HG03460 (cell line): ENCODE results near the gene STK31.
"Not testable (repeated sequence)": the region's sequence is repeated elsewhere in the genome, so short reads cannot be mapped to it uniquely, and the experiment has no call there.

Experiments
- ATAC-seq: cut with Tn5 transposase; IDR thresholded peaks from one replicate; pipeline ENCODE4 v1.9.1; 2021; ENCODE audit not compliant: unreplicated experiment

Gene STK31

GRCh38 chr7:23713285-23714149 is 3.5 kb downstream of the STK31 start:
- ATAC-seq: no peak

- no peak for ATAC-seq
Observed at GRCh38 chr7:23714150-23714464, 4.1 kb downstream of the STK31 start.

- ATAC-seq: no peak
Observed at GRCh38 chr7:23714579-23714978, 4.6 kb downstream of the STK31 start.

- ATAC-seq: no peak
Observed at GRCh38 chr7:23715099-23715498, 5.1 kb downstream of the STK31 start.

GRCh38 chr7:23717788-23718187 is 7.8 kb downstream of the STK31 start:
- no peak for ATAC-seq

GRCh38 chr7:23721456-23721855 is 11.4 kb downstream of the STK31 start:
- ATAC-seq: no peak

- not testable (repeated sequence) for ATAC-seq
Observed at GRCh38 chr7:23722587-23723216, 12.7 kb downstream of the STK31 start.

- ATAC-seq: not testable (repeated sequence)
Observed at GRCh38 chr7:23724113-23724512, 14.1 kb downstream of the STK31 start.

GRCh38 chr7:23742051-23742450 is 32.0 kb downstream of the STK31 start:
- ATAC-seq: no peak

GRCh38 chr7:23743226-23743625 is 33.2 kb downstream of the STK31 start:
- no peak for ATAC-seq

- no peak for ATAC-seq
Observed at GRCh38 chr7:23746629-23747028, 36.6 kb downstream of the STK31 start.

- no peak for ATAC-seq
Observed at GRCh38 chr7:23751852-23752251, 41.8 kb downstream of the STK31 start.

GRCh38 chr7:23758839-23759238 is 48.8 kb downstream of the STK31 start:
- not testable (repeated sequence) for ATAC-seq

- ATAC-seq: no peak
Observed at GRCh38 chr7:23759671-23760391, 49.8 kb downstream of the STK31 start.

GRCh38 chr7:23765943-23766342 is 55.9 kb downstream of the STK31 start:
- no peak for ATAC-seq

- no peak for ATAC-seq
Observed at GRCh38 chr7:23767514-23767913, 57.5 kb downstream of the STK31 start.

GRCh38 chr7:23768022-23768421 is 58.0 kb downstream of the STK31 start:
- no peak for ATAC-seq

GRCh38 chr7:23779185-23779800 is 69.3 kb downstream of the STK31 start:
- ATAC-seq: not testable (repeated sequence)

- ATAC-seq: no peak
Observed at GRCh38 chr7:23783115-23783514, 73.1 kb downstream of the STK31 start.

- ATAC-seq: no peak
Observed at GRCh38 chr7:23787272-23787671, 77.3 kb downstream of the STK31 start.

GRCh38 chr7:23788843-23789242 is 78.8 kb downstream of the STK31 start:
- ATAC-seq: no peak
